ENCODE measurements around the gene C19orf85.

Gene C19orf85

GRCh38 chr19:55483706-55484592 lies 19.4 kb upstream of the C19orf85 start:
- DNase-seq (ENCODE audit: insufficient read length, low spot score) (no peak), FAIRE-seq (no peak)
- TF ChIP-seq SPI1 (IDR thresholded peaks at IDR 0.05; ENCODE audit: low read depth, low read length) (no peak), PAX5 (IDR thresholded peaks at IDR 0.05; ENCODE audit: insufficient read depth, low read length, severe bottlenecking) (no peak), TAF1 (IDR thresholded peaks at IDR 0.05; ENCODE audit: low read depth, low read length) (no peak), POU2F2 (IDR thresholded peaks at IDR 0.05; ENCODE audit: low read depth, low read length) (no peak), POLR2A (IDR thresholded peaks at IDR 0.05; ENCODE audit: low read depth, low read length) (no peak), POLR2AphosphoS5 (IDR thresholded peaks at IDR 0.05; ENCODE audit: low read depth, low read length) (no peak)

DNA sequence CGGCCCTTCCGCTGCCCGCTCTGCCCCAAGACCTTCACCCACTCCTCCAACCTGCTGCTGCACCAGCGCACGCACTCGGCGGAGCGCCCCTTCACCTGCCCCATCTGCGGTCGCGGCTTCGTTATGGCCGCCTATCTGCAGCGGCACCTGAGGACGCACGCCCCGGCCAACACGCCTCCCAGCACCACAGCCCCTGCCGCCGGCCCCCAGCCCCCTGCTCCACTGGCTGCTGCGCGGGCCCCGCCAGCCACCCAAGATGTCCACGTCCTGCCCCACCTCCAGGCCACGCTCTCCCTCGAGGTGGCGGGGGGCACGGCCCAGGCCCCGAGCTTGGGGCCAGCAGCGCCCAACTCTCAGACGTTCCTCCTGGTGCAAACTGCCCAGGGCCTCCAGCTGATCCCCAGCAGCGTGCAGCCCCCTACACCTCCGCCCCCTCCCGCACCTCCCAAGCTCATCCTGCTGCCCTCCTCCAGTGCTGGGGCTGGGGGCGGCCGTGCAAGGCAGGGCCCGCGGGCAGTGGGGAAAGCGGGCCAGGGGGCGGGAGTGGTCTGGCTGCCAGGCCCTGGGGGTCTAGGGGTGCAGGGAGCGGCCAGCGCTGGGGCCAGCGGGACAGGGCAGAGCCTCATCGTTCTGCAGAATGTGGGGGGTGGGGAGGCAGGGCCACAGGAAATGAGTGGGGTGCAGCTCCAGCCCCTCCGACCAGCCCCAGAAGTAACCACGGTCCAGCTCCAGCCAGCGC lies 18.6 kb upstream of the C19orf85 start:
- DNase-seq (ENCODE audit: insufficient read length, low spot score) (no peak), FAIRE-seq (no peak)
- TF ChIP-seq POU2F2 (IDR thresholded peaks at IDR 0.05; ENCODE audit: low read depth, low read length) (no peak), PAX5 (IDR thresholded peaks at IDR 0.05; ENCODE audit: insufficient read depth, low read length, severe bottlenecking) (no peak), POLR2AphosphoS5 (IDR thresholded peaks at IDR 0.05; ENCODE audit: low read depth, low read length) (no peak), POLR2A (IDR thresholded peaks at IDR 0.05; ENCODE audit: low read depth, low read length) (no peak), SPI1 (IDR thresholded peaks at IDR 0.05; ENCODE audit: low read depth, low read length) (no peak), TAF1 (IDR thresholded peaks at IDR 0.05; ENCODE audit: low read depth, low read length) (no peak)

DNA sequence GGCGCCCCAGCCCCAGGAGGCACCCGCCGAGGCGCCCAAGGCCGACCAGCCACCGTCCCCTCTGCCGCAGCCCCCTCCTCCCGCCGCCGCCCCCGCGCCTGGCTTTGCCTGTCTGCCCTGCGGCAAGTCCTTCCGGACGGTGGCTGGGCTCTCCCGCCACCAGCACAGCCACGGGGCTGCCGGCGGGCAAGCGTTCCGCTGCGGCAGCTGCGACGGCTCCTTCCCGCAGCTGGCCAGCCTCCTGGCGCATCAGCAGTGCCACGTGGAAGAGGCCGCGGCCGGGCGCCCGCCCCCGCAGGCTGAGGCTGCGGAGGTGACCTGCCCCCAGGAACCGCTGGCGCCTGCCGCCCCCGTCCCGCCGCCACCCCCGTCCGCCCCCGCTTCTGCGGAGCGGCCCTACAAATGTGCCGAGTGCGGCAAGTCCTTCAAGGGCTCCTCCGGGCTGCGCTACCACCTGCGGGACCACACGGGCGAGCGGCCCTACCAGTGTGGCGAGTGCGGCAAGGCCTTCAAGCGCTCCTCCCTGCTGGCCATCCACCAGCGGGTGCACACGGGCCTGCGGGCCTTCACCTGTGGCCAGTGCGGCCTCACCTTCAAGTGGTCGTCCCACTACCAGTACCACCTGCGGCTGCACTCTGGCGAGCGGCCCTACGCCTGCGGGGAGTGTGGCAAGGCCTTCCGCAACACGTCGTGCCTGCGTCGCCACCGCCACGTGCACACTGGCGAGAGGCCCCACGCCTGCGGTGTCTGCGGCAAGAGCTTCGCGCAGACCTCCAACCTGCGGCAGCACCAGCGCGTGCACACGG lies 17.8 kb upstream of the C19orf85 start:
- no peak for TF ChIP-seq SPI1 (IDR thresholded peaks at IDR 0.05; ENCODE audit: low read depth, low read length)
- FAIRE-seq = no peak
- DNase-seq (ENCODE audit: insufficient read length, low spot score) = no peak

GRCh38 chr19:55481794-55482155 lies 17.2 kb upstream of the C19orf85 start:
- no peak for DNase-seq (ENCODE audit: insufficient read length, low spot score)

DNA sequence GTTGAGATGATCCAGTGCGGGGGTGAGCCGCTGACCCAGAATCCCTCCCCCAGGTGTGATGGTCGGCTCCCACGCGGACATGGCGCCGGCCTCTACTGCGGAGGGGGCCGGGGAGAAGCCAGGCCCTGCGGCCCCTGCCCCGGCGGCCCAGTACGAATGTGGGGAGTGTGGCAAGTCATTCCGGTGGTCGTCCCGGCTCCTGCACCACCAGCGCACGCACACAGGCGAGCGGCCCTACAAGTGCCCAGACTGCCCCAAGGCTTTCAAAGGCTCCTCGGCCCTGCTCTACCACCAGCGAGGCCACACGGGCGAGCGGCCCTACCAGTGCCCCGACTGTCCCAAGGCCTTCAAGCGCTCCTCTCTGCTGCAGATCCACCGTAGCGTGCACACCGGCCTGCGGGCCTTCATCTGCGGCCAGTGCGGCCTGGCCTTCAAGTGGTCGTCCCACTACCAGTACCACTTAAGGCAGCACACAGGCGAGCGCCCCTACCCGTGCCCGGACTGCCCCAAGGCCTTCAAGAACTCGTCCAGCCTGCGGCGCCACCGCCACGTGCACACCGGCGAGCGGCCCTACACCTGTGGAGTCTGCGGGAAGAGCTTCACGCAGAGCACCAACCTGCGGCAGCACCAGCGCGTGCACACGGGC lies 16.7 kb upstream of the C19orf85 start:
- FAIRE-seq (no peak), DNase-seq (ENCODE audit: insufficient read length, low spot score) (no peak)
- no peak for TF ChIP-seq POLR2AphosphoS5 (IDR thresholded peaks at IDR 0.05; ENCODE audit: low read depth, low read length)
- no peak for TF ChIP-seq PAX5 (IDR thresholded peaks at IDR 0.05; ENCODE audit: insufficient read depth, low read length, severe bottlenecking)

More at GRCh38 chr19:55481794-55482155, 17.2 kb upstream of the C19orf85 start:
- FAIRE-seq = no peak
- TF ChIP-seq TAF1 (IDR thresholded peaks at IDR 0.05; ENCODE audit: low read depth, low read length) = no peak
- TF ChIP-seq POLR2AphosphoS5 (IDR thresholded peaks at IDR 0.05; ENCODE audit: low read depth, low read length) = no peak
- TF ChIP-seq PAX5 (IDR thresholded peaks at IDR 0.05; ENCODE audit: insufficient read depth, low read length, severe bottlenecking) = no peak
- no peak for TF ChIP-seq POU2F2 (IDR thresholded peaks at IDR 0.05; ENCODE audit: low read depth, low read length)
- TF ChIP-seq POLR2A (IDR thresholded peaks at IDR 0.05; ENCODE audit: low read depth, low read length) = no peak
- TF ChIP-seq SPI1 (IDR thresholded peaks at IDR 0.05; ENCODE audit: low read depth, low read length) = no peak

DNA sequence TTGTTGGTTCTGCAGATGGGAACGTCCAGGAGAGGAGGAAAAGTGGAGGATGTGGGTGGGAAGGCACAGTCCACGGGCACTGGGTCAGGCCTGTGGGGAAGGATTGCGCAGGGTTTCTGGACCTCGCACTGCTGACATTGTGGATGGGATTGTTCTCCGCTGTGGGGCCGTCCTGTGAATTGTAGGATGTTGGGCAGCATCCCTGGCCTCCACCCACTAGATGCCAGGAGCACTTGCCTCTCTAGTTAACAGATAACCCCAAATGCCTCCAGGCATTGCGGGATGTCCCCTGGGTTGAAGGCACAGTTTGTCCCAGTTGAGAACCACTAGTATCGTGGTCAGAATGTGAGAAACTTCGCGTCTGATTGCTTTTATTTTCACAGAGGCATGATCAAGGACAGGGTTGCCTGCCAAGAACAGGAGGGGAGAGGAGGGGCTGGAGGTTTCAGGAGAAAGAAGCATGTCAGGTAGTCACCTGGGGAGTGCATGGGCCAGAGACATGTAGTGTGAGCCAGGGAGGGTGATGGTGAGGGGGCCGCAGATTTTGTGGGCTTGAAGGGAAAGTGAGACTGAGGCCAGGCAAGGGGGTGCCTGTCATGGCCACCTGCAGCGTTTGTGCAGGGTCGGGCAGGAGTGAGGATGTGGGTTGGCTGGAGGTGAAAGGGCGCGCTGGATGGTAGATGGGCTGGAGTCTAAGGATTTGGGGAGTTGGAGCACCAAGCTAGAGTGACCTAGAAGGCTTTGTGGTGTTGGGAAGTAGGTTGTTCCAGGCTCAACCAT lies 15.1 kb upstream of the C19orf85 start:
- no peak for FAIRE-seq
- TF ChIP-seq SPI1 (IDR thresholded peaks at IDR 0.05; ENCODE audit: low read depth, low read length) (no peak), TAF1 (IDR thresholded peaks at IDR 0.05; ENCODE audit: low read depth, low read length) (no peak), POU2F2 (IDR thresholded peaks at IDR 0.05; ENCODE audit: low read depth, low read length) (no peak), POLR2AphosphoS5 (IDR thresholded peaks at IDR 0.05; ENCODE audit: low read depth, low read length) (no peak), POLR2A (IDR thresholded peaks at IDR 0.05; ENCODE audit: low read depth, low read length) (no peak), PAX5 (IDR thresholded peaks at IDR 0.05; ENCODE audit: insufficient read depth, low read length, severe bottlenecking) (no peak)
- no peak for DNase-seq (ENCODE audit: insufficient read length, low spot score)

DNA sequence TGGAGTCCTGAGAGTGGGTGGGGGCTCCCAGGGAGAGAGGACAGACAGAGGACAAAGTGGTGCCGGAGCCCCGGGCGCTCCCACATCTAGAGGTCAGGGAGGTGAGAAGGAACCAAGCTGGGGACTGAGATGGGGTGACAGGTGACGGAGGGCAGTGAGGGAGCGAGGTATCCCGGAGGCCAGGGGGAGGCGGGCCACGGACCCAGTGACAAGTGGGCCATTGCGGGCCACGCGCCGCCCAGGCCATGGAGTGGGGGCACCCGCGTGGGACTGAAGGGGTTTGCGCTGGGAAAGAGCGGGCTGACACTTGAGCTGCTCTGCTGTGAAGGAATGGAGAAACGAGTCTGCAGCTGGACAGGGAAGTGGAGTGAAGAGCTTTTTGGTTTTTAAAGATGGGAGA lies 14.5 kb upstream of the C19orf85 start:
- no peak for TF ChIP-seq POLR2AphosphoS5 (IDR thresholded peaks at IDR 0.05; ENCODE audit: low read depth, low read length)
- no peak for TF ChIP-seq POLR2A (IDR thresholded peaks at IDR 0.05; ENCODE audit: low read depth, low read length)
- no peak for TF ChIP-seq PAX5 (IDR thresholded peaks at IDR 0.05; ENCODE audit: insufficient read depth, low read length, severe bottlenecking)
- TF ChIP-seq SPI1 (IDR thresholded peaks at IDR 0.05; ENCODE audit: low read depth, low read length) = no peak
- TF ChIP-seq TAF1 (IDR thresholded peaks at IDR 0.05; ENCODE audit: low read depth, low read length) = no peak
- TF ChIP-seq POU2F2 (IDR thresholded peaks at IDR 0.05; ENCODE audit: low read depth, low read length) = no peak
- FAIRE-seq (no peak), DNase-seq (ENCODE audit: insufficient read length, low spot score) (no peak)

DNA sequence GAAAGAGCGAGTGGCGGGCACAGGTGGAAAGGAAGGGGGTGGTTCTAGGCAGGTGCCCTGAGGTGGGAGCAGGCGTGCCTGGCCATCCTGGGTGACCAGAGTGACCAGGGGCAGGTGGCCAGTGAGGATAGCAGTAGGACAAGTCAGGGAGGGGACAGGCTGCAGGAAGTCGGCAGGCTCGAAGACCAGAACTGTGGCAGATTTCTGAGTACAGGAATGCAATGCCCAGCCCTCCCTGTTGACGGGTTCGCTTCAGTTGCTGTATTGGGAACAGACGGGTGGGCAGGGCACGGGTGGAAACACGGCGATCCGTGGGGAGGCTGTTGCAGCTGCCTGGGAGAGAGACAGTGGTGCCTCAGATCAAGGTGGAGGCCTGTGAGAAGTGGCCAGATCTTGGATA lies 13.8 kb upstream of the C19orf85 start:
- TF ChIP-seq POLR2AphosphoS5 (IDR thresholded peaks at IDR 0.05; ENCODE audit: low read depth, low read length) (no peak), SPI1 (IDR thresholded peaks at IDR 0.05; ENCODE audit: low read depth, low read length) (no peak), PAX5 (IDR thresholded peaks at IDR 0.05; ENCODE audit: insufficient read depth, low read length, severe bottlenecking) (no peak), POLR2A (IDR thresholded peaks at IDR 0.05; ENCODE audit: low read depth, low read length) (no peak), TAF1 (IDR thresholded peaks at IDR 0.05; ENCODE audit: low read depth, low read length) (no peak), POU2F2 (IDR thresholded peaks at IDR 0.05; ENCODE audit: low read depth, low read length) (no peak)
- DNase-seq (ENCODE audit: insufficient read length, low spot score) (no peak), FAIRE-seq (no peak)
